GM12865 (cell line): Measurements from ENCODE around the gene HES4.
A peak's percentile ranks its signal among the peaks of the same experiment; 100 is the strongest.

ENCODE experiments used
- DNase-seq: peaks from one replicate; pipeline ENCODE4 v3.0.0; 2010; ENCODE audit warnings: low read depth
- H3K4me3 ChIP-seq: 2 replicates; pipeline ENCODE4 v1.5.1; 2011; ENCODE audit warnings: mild to moderate bottlenecking, low read depth, low read length, control low read depth
- TF ChIP-seq, protein P1 (sequence below): IDR thresholded peaks from 2 replicates; pipeline ENCODE4 v1.5.1; 2011; ENCODE audit warnings: low read length, control low read depth, low read depth, inconsistent platforms; ENCODE audit not compliant: insufficient read depth; ENCODE audit errors: missing control alignments

Gene HES4

DNA sequence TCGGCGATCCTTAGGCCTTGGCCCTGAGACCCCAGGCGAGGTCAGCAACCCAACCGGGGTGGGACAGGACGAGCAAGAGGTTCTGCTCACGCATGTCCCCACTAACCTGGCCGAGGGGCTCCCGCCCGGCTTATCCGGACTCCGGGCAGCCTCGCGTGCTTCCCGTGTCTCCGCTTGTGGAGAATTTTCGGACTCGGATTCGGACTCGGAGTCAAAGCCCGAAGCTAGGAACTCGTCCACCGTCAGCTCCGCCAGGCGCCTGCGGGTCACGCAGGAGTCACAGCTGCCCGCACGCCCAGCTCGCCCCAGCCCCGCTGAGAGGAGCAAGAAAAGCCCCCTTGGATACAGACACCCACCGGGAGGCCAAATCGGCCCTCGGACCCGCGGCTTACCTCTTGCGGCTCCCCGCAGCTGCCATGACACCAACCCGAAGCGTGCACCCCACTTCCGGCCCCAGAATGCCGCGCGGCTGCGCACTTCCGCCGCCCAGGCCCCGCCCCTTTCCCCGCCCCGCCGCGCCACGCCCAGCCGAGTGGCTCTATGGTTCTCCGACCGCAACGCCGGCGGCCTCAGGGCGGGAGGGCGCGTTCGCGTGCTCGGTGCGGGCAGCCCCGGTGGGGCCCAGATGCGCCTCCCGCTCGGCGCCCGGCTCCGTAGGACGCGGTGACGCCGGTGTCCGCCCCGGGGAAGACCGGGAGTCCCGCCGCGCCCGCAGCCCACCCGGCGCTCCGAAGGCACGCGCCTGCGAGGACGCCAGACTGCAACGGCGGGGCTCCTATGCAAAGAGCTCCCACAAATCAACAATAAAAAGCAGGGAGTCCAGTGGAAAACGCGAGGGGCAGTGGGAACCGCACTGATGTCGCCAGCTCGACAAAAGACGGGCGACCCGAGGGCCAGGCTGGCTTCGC, 40.8 kb downstream of the HES4 start, which contains the start of gene NOC2L:
Gene NOC2L, minus strand, starts transcription at position 434 of the 908 bp plus-strand sequence. Its CDS starts 16 bp downstream, at position 418.
- TF ChIP-seq, protein P1, sequence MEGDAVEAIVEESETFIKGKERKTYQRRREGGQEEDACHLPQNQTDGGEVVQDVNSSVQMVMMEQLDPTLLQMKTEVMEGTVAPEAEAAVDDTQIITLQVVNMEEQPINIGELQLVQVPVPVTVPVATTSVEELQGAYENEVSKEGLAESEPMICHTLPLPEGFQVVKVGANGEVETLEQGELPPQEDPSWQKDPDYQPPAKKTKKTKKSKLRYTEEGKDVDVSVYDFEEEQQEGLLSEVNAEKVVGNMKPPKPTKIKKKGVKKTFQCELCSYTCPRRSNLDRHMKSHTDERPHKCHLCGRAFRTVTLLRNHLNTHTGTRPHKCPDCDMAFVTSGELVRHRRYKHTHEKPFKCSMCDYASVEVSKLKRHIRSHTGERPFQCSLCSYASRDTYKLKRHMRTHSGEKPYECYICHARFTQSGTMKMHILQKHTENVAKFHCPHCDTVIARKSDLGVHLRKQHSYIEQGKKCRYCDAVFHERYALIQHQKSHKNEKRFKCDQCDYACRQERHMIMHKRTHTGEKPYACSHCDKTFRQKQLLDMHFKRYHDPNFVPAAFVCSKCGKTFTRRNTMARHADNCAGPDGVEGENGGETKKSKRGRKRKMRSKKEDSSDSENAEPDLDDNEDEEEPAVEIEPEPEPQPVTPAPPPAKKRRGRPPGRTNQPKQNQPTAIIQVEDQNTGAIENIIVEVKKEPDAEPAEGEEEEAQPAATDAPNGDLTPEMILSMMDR = no peak
- H3K4me3 ChIP-seq = peak within 1 kb of the TSS; percentile 93
- DNase-seq = peak; percentile 94

DNA sequence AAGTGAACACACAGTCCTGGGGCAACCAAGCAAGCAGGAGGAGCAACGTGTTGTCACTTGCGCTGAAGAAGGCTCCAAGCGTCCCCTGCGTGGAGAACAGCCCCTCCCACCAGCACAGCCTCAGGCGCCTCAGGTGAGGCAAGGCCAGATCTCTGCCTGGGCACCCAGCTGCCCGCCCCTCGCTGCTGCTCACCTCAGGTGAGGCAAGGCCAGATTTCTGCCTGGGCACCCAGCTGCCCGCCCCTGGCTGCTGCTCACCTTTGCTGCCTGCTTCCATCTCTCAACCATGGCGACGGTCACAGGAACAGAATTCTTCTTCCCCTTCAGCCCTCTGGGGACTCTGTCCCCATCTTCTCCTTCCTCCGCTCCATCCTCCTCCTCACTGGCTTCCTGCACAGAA, 43.3 kb downstream of the HES4 start:
- TF ChIP-seq, protein P1 = no peak
- no peak overlapping the region for H3K4me3 ChIP-seq
- DNase-seq = no peak

DNA sequence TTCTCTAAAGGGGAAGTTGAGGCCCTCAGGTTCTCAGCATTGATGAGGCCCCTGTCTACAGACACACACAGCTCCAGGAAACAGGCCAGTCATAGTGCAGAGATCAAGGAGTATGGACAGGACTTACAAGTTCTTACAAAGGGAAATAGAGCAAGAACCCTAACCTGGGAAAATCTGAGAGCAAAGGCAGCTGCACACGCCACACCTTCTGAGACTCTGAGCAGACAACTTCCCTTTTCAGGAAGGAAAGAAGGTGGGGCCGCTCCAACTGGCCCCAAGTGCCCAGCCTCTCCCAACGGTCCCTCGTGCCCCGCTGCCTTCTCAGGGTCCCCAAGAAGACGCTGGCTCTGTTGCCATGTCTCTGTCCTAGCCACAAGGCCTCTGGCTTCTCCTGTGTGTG, 44.4 kb downstream of the HES4 start:
- DNase-seq = no peak
- TF ChIP-seq, protein P1 = no peak
- no peak overlapping the region for H3K4me3 ChIP-seq

DNA sequence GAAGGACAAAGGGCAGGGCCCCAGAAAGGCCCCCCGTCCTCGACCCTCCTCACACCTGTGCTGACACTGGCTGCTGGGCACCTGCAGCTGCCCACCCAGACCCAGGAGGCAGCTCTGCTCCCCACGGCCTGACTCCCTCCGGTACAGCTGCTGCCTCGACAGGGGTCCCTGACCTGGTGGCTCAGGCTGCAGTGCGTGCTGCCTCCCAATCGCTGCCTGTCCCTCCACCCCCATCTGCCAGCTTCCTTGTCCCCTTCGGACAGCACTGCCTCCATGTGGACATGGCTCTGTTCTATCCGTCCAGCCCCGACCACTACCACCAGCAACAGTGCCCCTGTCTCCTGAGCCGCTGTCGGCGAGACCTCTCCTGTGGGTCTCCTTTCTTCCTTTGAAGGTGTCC, 45.0 kb downstream of the HES4 start:
- TF ChIP-seq, protein P1 = no peak
- no peak overlapping the region for H3K4me3 ChIP-seq
- no peak for DNase-seq

DNA sequence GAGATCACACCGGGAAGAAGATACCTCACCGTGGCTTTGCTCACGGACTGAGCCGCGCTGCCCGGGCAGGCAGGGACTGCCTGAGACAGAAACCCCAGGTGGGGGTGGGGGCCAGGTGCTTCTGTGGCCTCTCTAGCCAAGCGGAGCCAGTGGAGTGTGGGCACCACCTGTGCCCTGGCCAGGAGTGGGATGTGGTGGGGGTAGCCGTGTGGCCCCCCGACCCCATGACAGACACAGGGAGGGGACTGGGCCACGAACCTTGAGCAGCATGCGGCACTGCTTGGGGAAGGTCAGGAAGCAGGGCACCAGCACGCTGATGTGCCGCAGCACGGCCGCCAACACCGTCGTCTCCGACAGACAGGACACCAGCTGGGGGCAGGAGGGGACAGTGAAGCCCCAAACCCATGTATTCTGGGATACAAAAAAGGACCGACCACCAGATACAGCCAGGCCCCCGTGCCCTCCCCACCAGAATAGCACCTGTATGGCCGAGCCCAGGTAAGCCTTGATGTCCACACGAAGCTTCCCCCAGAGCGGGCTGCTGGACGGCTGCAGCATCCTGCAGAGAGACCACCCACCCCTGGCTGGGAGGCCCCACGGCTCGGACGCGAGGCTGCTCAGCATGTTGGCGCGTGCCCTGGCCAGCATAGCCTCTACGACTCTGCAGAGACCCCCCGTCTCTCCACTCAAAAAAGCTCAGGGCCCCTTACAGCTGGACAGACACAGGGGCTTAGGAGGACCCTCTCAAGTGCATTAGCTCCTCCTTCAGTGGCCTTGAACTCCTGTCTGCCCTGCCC, 46.2 kb downstream of the HES4 start:
- TF ChIP-seq, protein P1 = no peak
- H3K4me3 ChIP-seq = no peak overlapping the region
- no peak for DNase-seq

DNA sequence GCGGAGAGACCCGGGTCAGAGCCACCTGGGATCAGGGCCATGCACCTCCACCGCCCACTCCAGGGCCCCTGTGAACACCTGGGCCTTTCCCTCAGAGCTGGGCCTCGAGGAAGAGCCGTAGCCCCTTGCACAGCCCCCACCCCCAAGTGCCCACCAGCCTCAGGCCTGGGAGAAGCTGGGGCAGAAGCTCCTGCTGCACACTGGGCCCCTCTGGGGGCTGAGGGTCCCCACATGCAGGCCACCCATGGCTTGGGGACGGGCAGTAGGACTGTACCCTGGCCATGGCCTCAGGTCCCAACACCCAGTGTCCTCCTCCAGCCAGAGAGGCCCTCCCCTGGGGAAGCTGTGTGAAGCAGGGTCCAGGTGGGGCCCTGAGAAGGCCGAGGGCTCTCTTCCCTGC, 47.3 kb downstream of the HES4 start:
- TF ChIP-seq, protein P1 = no peak
- H3K4me3 ChIP-seq = no peak overlapping the region
- no peak for DNase-seq
